ENCODE measurements around the gene THPO. TPM values are rescaled to one million over a fixed set of nuclear protein-coding genes. Genes with fewer than 3 reads are reported as not detected.

Gene THPO
- total RNA-seq, 1 donor from 2014 or later = 0.20 TPM

DNA sequence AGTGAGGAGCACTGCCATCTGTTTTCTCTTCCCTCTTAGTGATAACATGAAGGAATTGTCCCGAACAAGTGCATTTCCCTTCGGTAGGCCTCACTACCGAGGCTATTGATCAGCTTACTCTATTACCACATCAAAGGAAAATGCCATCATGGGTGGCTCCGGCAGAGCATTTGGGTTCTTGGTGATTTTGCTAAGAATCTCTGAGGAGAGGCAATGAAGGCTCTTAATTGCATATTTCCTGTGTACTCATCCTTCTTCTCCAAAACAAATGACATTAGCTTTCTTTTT, 37.1 kb upstream of the THPO start:
- no peaks in the 10 kb centered on the region for H3K36me3 ChIP-seq
- intact Hi-C loops (cut with DNase I) = no loop called here
- no peaks in the 10 kb centered on the region for H3K4me1 ChIP-seq
- TF ChIP-seq CTCF (IDR thresholded peaks at IDR 0.05) = no peak
- no peak for ATAC-seq
- no peaks in the 10 kb centered on the region for H3K27me3 ChIP-seq
- no peak for DNase-seq
- no peak overlapping the region for H3K27ac ChIP-seq
- H3K4me3 ChIP-seq = no peak overlapping the region
- no peaks in the 10 kb centered on the region for H3K9me3 ChIP-seq

DNA sequence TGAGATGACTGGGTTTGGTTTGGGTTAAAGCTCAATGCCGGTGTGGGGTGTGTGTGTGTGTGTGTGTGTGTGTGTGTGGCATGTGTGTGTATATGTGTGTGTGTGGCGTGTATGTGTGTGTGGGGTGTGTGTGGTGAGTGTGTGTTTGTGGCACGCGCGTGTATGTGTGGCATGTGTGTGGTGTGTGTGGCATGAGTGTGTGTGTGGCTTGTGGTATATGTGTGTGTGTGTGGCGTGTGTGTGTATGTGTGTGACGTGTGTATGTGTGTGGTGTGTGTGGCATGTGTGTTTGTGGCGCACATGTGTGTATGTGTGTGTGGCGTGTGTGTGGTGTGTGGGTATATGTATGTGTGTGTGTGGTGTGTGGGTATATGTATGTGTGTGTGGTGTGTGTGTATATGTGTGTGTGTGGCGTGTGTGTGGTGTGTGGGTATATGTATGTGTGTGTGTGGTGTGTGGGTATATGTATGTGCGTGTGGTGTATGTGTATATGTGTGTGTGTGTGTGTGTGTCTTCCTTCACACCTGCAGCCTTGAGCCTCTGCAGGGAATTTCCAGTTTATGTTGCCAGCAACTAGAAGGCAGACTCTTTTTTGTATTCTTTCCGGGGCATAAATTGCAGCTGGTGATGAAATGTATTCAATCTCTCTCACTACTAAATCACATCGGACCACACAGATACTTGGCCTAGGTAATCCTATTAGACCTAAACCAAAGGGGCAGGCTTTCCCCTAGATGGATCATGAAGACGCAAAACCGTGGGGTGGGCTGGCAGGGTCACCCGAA, 36.6 kb upstream of the THPO start:
- Histone ChIP-seq H3K9me3 (no peaks in the 10 kb centered on the region), H3K27me3 (no peaks in the 10 kb centered on the region), H3K36me3 (no peaks in the 10 kb centered on the region), H3K4me3 (no peak overlapping the region), H3K27ac (no peak overlapping the region), H3K4me1 (no peaks in the 10 kb centered on the region)
- intact Hi-C loops (cut with DNase I) = no loop called here
- TF ChIP-seq CTCF (IDR thresholded peaks at IDR 0.05) = no peak
- DNase-seq = peak; percentile 37
- ATAC-seq = no peak

DNA sequence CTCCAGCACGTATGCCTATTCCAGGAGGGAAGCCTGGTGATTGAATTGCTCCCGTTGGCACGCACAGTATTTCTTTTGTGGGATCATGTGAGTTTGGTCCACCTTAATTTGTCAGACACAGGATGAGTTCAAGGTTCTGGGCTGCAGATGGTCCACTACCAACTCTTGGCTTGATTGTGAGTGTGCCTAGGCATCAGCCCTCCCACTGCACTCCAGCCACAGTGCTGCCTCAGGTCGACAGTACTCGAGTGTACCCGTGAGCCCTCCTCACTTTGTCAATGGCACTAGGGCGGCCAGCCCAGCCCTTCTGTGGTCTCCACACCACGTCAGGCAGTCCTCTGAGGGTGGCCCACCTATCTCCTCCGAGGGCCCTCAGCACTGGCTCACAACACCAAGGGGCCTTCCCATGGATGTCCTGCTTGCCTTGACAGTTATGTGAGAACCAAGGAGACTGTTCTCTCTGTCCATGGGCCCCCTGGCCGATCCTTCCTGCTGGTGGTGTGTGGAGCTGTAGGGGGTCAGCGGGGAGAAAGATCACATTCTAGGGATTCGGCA, 32.0 kb upstream of the THPO start:
- peak; percentile 43 for DNase-seq
- H3K4me1 ChIP-seq = no peaks in the 10 kb centered on the region
- no peak overlapping the region for H3K27ac ChIP-seq
- no peak overlapping the region for H3K4me3 ChIP-seq
- intact Hi-C loops (cut with DNase I) = no loop called here
- TF ChIP-seq CTCF (IDR thresholded peaks at IDR 0.05) = no peak
- no peaks in the 10 kb centered on the region for H3K27me3 ChIP-seq
- ATAC-seq = no peak
- H3K36me3 ChIP-seq = no peaks in the 10 kb centered on the region
- no peaks in the 10 kb centered on the region for H3K9me3 ChIP-seq

DNA sequence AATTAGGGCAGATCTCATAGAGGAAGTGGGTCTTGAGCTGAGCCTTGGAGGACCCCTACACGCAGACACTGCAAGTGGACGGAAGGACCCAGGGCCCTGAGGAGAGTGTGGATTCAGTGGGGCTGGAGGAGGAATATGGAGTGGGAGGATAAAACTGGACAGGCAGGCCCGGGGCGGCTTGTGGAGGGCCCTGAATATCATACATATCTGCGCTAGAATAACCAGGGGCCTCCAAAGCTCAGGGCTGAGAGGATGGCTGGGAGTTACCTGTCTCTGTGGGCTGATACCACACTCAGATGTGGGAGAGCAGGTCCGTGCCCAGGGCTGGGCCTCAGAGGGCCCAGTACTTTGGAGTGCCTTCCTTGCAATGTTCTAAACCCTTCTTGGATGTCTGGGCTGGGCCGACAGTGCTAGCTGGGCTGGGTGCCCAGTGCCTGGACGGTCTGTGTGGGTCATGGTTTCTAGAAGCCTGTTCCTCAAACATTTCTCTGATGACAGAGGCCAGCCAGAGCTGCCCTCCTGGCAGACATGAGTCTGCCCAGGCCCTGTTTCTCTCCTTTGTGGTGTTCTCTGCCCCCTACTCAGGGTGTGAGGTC, 31.4 kb upstream of the THPO start:
- no peak overlapping the region for H3K4me3 ChIP-seq
- intact Hi-C loops (cut with DNase I) = no loop called here

More for the DNA sequence above, 31.4 kb upstream of the THPO start:
- Histone ChIP-seq H3K9me3 (no peaks in the 10 kb centered on the region), H3K27me3 (no peaks in the 10 kb centered on the region), H3K36me3 (no peaks in the 10 kb centered on the region), H3K27ac (no peak overlapping the region), H3K4me1 (no peaks in the 10 kb centered on the region)
- peak; percentile 22 for ATAC-seq
- DNase-seq = peak; percentile 58
- TF ChIP-seq CTCF (IDR thresholded peaks at IDR 0.05) = no peak

Data from upper lobe of right lung (tissue), 1 donor.